COLO668 (cell line): ENCODE measurements around the gene SLC2A11.
"Not testable (repeated sequence)": the region's sequence is repeated elsewhere in the genome, so short reads cannot be mapped to it uniquely, and the experiment has no call there.

ENCODE experiments used
- DNase-seq: peaks from one replicate; lab custom pipeline; 2025; ENCODE audit not compliant: unreplicated experiment; lab: John Stamatoyannopoulos, UW

Gene SLC2A11

GRCh38 chr22:23845265-23846080 is 12.2 kb upstream of the SLC2A11 start:
- DNase-seq = no peak

- DNase-seq = no peak
Measured at GRCh38 chr22:23846081-23846469, 11.6 kb upstream of the SLC2A11 start.

GRCh38 chr22:23847310-23847920 is 10.3 kb upstream of the SLC2A11 start:
- DNase-seq = no peak

GRCh38 chr22:23847991-23848864 is 9.4 kb upstream of the SLC2A11 start:
- no peak for DNase-seq

- DNase-seq = peak; percentile 87
Measured at GRCh38 chr22:23849009-23850006, 8.4 kb upstream of the SLC2A11 start.

- DNase-seq = peak; percentile 53
Measured at GRCh38 chr22:23850136-23850611, 7.5 kb upstream of the SLC2A11 start.

GRCh38 chr22:23856721-23857605 is 712 bp upstream of the SLC2A11 start:
- peak; percentile 73 for DNase-seq

- DNase-seq = no peak
Measured at GRCh38 chr22:23858484-23858815, 775 bp downstream of the SLC2A11 start.

GRCh38 chr22:23859201-23859600 is 1.5 kb downstream of the SLC2A11 start:
- no peak for DNase-seq

- not testable (repeated sequence) for DNase-seq
Measured at GRCh38 chr22:23860187-23860586, 2.5 kb downstream of the SLC2A11 start.

GRCh38 chr22:23862103-23862502 is 4.4 kb downstream of the SLC2A11 start:
- DNase-seq = peak; percentile 52

- DNase-seq = not testable (repeated sequence)
Measured at GRCh38 chr22:23864499-23865154, 7.0 kb downstream of the SLC2A11 start.

- DNase-seq = no peak
Measured at GRCh38 chr22:23868580-23868979, 10.9 kb downstream of the SLC2A11 start.

GRCh38 chr22:23874871-23875270 is 17.2 kb downstream of the SLC2A11 start:
- no peak for DNase-seq

GRCh38 chr22:23875801-23876200 is 18.1 kb downstream of the SLC2A11 start:
- no peak for DNase-seq

- no peak for DNase-seq
Measured at GRCh38 chr22:23877566-23877965, 19.9 kb downstream of the SLC2A11 start.

- no peak for DNase-seq
Measured at GRCh38 chr22:23878219-23878618, 20.5 kb downstream of the SLC2A11 start.

GRCh38 chr22:23882370-23882769 is 24.7 kb downstream of the SLC2A11 start:
- DNase-seq = no peak

GRCh38 chr22:23883658-23884057 is 26.0 kb downstream of the SLC2A11 start:
- no peak for DNase-seq
